Measurements from ENCODE around the gene ZNF683.

ZNF683 gene

GRCh38 chr1:26314501-26314900 is 58.0 kb downstream of the ZNF683 start:
- no peak overlapping the region for H3K4me2 ChIP-seq (ENCODE audit: low read depth, low read length)
- no peak for DNase-seq
- H3K4me1 ChIP-seq (ENCODE audit: low read length) = peaks cover 22% of the 10 kb centered on the region; the same call in 1 of the 2 replicates

More at GRCh38 chr1:26314501-26314900, 58.0 kb downstream of the ZNF683 start:
- Histone ChIP-seq H3K36me3 (replicated peaks; ENCODE audit: insufficient read depth, low read length) (no peaks in the 10 kb centered on the region), H3F3A (ENCODE audit: insufficient read depth, low read length) (no peaks in the 10 kb centered on the region), H3K9me2 (replicated peaks; ENCODE audit: insufficient read depth, low read length) (no peaks in the 10 kb centered on the region), H2AFZ (ENCODE audit: low read length) (no peak overlapping the region), H3K4me3 (ENCODE audit: low read length) (no peak overlapping the region), H3K9me3 (replicated peaks; ENCODE audit: insufficient read depth, low read length) (no peaks in the 10 kb centered on the region), H3K27me3 (replicated peaks; ENCODE audit: insufficient read depth, low read length) (no peaks in the 10 kb centered on the region), H4K20me1 (ENCODE audit: insufficient read depth, low read length) (no peaks in the 10 kb centered on the region), H3K27ac (ENCODE audit: low read length) (no peak overlapping the region), H3K9ac (ENCODE audit: low read length) (no peak overlapping the region), H3K79me2 (ENCODE audit: low read length) (no peaks in the 10 kb centered on the region)
- TF ChIP-seq CTCF (IDR thresholded peaks at IDR 0.05; ENCODE audit: low read length) (no peak), EZH2 (optimal IDR thresholded peaks at IDR 0.05; ENCODE audit: low read depth, low read length) (no peak), EZH2phosphoT487 (IDR thresholded peaks at IDR 0.05; ENCODE audit: low read length) (no peak)
